ENCODE results near the gene TTLL3.

- TF ChIP-seq CTCF (IDR thresholded peaks at IDR 0.05) (no peak), EZH2 (IDR thresholded peaks at IDR 0.05; ENCODE audit: borderline replicate concordance, insufficient read depth, low read depth, low read length, poor library complexity, severe bottlenecking) (no peak)
These were observed 31.0 kb downstream of the TTLL3 start for GRCh38 chr3:9841015-9841414.
